HG02852 (cell line): ENCODE results near the gene OSBPL2.

Experiments used
- ATAC-seq: cut with Tn5 transposase; IDR thresholded peaks from one replicate; pipeline ENCODE4 v1.9.1; 2021; ENCODE audit warnings: mild to moderate bottlenecking, moderate library complexity; ENCODE audit not compliant: unreplicated experiment

OSBPL2 gene

GRCh38 chr20:62219992-62220665 is 18.2 kb upstream of the OSBPL2 start, which contains the start of gene HRH3:
Gene HRH3 (minus strand): TSS chr20:62220278. CDS start chr20:62219970, 308 bp downstream.
- no peak for ATAC-seq

GRCh38 chr20:62220666-62221568 is 17.4 kb upstream of the OSBPL2 start:
- ATAC-seq = no peak

GRCh38 chr20:62222266-62222850 is 16.0 kb upstream of the OSBPL2 start:
- no peak for ATAC-seq

GRCh38 chr20:62222972-62223371 is 15.3 kb upstream of the OSBPL2 start:
- no peak for ATAC-seq

GRCh38 chr20:62223571-62223970 is 14.8 kb upstream of the OSBPL2 start:
- ATAC-seq = no peak

GRCh38 chr20:62224113-62224855 is 14.0 kb upstream of the OSBPL2 start:
- no peak for ATAC-seq

- no peak for ATAC-seq
Observed at GRCh38 chr20:62225026-62225425, 13.3 kb upstream of the OSBPL2 start.

GRCh38 chr20:62225820-62226635 is 12.3 kb upstream of the OSBPL2 start:
- ATAC-seq = no peak

- no peak for ATAC-seq
Observed at GRCh38 chr20:62226707-62227590, 11.4 kb upstream of the OSBPL2 start.

- ATAC-seq = no peak
Observed at GRCh38 chr20:62227591-62227976, 10.7 kb upstream of the OSBPL2 start.

- no peak for ATAC-seq
Observed at GRCh38 chr20:62227977-62228958, 10.1 kb upstream of the OSBPL2 start.

GRCh38 chr20:62228982-62229545 is 9.3 kb upstream of the OSBPL2 start:
- no peak for ATAC-seq

GRCh38 chr20:62229667-62230066 is 8.7 kb upstream of the OSBPL2 start:
- ATAC-seq = no peak

- no peak for ATAC-seq
Observed at GRCh38 chr20:62230276-62230675, 8.0 kb upstream of the OSBPL2 start.

GRCh38 chr20:62230696-62231095 is 7.6 kb upstream of the OSBPL2 start:
- no peak for ATAC-seq

GRCh38 chr20:62231292-62231691 is 7.0 kb upstream of the OSBPL2 start:
- ATAC-seq = no peak

- no peak for ATAC-seq
Observed at GRCh38 chr20:62232194-62232593, 6.1 kb upstream of the OSBPL2 start.
